ENCODE measurements around the gene PRPF40B. TPM values are rescaled to one million over a fixed set of nuclear protein-coding genes. Genes with fewer than 3 reads are reported as not detected.

PRPF40B gene
- total RNA-seq, 1 experiment from 2014 or later, result 12.3 TPM

GRCh38 chr12:49684310-49684854 is 61.0 kb downstream of the PRPF40B start:
- DNase-seq (ENCODE audit: low spot score), result no peak

- peak; percentile 19 for DNase-seq (ENCODE audit: low spot score)
These were observed 64.6 kb downstream of the PRPF40B start for GRCh38 chr12:49687941-49688340.

GRCh38 chr12:49689237-49689636 is 65.9 kb downstream of the PRPF40B start:
- no peak for DNase-seq (ENCODE audit: low spot score)

GRCh38 chr12:49689785-49690184 is 66.4 kb downstream of the PRPF40B start:
- no peak for DNase-seq (ENCODE audit: low spot score)

GRCh38 chr12:49692851-49693250 is 69.5 kb downstream of the PRPF40B start:
- no peak for DNase-seq (ENCODE audit: low spot score)

- no peak for DNase-seq (ENCODE audit: low spot score)
These were observed 70.6 kb downstream of the PRPF40B start for GRCh38 chr12:49693931-49694444.

Small RNAs within 50 kb of the gene (small RNA-seq; reads per million reads assigned to genes)
- gene HIGD1AP9 (not detected), gene POLR2KP1 (not detected), gene RNU6-834P (not detected)

Other genes starting within 250 kb of the PRPF40B start
- 0.36 TPM in 1 of 2 replicates, not detected in the other for gene KCNH3, start 84.5 kb upstream of the PRPF40B start, total RNA-seq (2014; rRNA removed; shearing (Covaris generic))
- gene MCRS1, start 55.4 kb upstream of the PRPF40B start, total RNA-seq (2014; rRNA removed; shearing (Covaris generic)), result 124 and 130 TPM in 2 replicates
- 0.03 and 0.23 TPM in 2 replicates for gene FAM186B, start 17.9 kb upstream of the PRPF40B start, total RNA-seq (2014; rRNA removed; shearing (Covaris generic))
- 0.89 and 1.0 TPM in 2 replicates for gene FMNL3, start 83.8 kb downstream of the PRPF40B start, total RNA-seq (2014; rRNA removed; shearing (Covaris generic))
- gene TMBIM6, start 118.0 kb downstream of the PRPF40B start, total RNA-seq (2014; rRNA removed; shearing (Covaris generic)), result 409 and 478 TPM in 2 replicates
- gene NCKAP5L, start 204.9 kb downstream of the PRPF40B start, total RNA-seq (2014; rRNA removed; shearing (Covaris generic)), result 16.4 and 19.3 TPM in 2 replicates
- gene BCDIN3D, start 219.5 kb downstream of the PRPF40B start, total RNA-seq (2014; rRNA removed; shearing (Covaris generic)), result 2.5 and 2.9 TPM in 2 replicates